ENCODE measurements around the gene HPS5.

HPS5 gene

DNA sequence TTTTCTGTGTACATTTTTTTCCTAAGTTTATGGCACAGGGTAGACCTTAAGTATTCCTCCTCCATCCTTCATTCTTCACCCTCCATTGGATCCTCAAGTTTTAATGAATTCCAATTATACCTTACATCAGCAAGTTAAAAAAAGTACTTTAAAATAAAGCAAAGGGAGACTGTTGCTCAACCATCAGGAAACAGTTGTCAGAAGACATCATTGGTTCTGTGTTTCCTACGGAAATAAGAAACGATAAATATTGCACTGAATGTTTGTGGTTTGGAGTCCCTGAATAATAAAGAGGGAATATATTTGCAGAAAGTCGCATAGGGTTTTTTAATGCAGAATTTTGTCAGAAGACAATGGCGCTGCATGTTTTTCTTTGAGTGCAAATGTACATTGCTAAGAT is 44.3 kb upstream of the HPS5 start:
- in situ Hi-C loops (cut with HindIII; ENCODE audit: low sequenced_read_pairs): no loop called here
- H3K4me3 ChIP-seq (ENCODE audit: low read depth, low read length): no peak overlapping the region
- TF ChIP-seq, protein P1, sequence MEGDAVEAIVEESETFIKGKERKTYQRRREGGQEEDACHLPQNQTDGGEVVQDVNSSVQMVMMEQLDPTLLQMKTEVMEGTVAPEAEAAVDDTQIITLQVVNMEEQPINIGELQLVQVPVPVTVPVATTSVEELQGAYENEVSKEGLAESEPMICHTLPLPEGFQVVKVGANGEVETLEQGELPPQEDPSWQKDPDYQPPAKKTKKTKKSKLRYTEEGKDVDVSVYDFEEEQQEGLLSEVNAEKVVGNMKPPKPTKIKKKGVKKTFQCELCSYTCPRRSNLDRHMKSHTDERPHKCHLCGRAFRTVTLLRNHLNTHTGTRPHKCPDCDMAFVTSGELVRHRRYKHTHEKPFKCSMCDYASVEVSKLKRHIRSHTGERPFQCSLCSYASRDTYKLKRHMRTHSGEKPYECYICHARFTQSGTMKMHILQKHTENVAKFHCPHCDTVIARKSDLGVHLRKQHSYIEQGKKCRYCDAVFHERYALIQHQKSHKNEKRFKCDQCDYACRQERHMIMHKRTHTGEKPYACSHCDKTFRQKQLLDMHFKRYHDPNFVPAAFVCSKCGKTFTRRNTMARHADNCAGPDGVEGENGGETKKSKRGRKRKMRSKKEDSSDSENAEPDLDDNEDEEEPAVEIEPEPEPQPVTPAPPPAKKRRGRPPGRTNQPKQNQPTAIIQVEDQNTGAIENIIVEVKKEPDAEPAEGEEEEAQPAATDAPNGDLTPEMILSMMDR (IDR thresholded peaks at IDR 0.05; ENCODE audit: low read depth, low read length): no peak
- DNase-seq (ENCODE audit: low read depth, low spot score): no peak

DNA sequence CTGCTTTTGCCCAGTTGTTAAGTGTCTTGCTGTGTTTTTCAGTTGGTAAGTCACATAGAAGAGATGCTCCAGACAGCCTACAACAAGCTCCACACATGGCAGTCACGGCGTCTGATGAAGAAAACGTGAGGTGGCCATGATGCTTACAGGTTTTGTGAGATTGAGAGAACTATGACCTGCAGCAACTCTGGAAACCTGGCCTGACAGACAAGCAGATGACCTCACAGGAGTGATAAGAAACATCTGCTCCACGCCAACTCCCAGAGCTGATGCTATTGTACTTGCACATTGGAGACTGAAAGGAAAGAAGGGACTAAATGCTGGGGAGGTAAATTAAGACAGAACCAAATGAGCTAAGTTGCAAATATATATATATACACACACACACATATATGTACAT is 43.8 kb upstream of the HPS5 start:
- TF ChIP-seq, protein P1 (IDR thresholded peaks at IDR 0.05; ENCODE audit: low read depth, low read length): no peak
- in situ Hi-C loops (cut with HindIII; ENCODE audit: low sequenced_read_pairs): no loop called here
- H3K4me3 ChIP-seq (ENCODE audit: low read depth, low read length): no peak overlapping the region
- DNase-seq (ENCODE audit: low read depth, low spot score): no peak

DNA sequence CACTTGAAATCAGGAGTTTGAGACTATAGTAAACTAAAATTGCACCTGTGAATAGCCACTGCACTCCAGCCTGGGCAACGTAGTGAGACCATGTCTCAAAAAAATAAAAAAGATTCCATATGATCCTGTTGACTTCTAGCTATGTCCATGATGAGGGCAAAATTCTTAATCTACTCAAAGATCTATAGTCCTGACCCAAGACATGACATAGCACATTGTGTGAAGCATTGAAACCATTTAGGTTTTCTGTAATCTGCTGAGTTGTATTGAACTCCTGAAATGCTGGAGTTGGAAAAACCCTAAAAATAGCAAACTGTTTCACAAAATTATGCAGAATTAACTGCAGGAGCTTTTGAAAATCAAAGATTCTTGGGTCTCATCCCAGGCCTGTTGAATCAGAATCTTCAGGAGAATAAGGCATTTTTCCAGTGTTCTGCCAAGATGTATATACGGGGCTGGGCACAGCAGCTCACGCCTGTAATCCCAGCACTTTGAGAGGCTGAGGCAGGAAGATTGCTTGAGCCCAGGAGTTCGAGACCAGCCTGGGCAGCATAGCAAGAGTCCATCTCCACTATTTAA is 42.6 kb upstream of the HPS5 start:
- H3K4me3 ChIP-seq (ENCODE audit: low read depth, low read length): no peak overlapping the region
- TF ChIP-seq, protein P1 (IDR thresholded peaks at IDR 0.05; ENCODE audit: low read depth, low read length): no peak
- in situ Hi-C loops (cut with HindIII; ENCODE audit: low sequenced_read_pairs): no loop called here
- DNase-seq (ENCODE audit: low read depth, low spot score): no peak

DNA sequence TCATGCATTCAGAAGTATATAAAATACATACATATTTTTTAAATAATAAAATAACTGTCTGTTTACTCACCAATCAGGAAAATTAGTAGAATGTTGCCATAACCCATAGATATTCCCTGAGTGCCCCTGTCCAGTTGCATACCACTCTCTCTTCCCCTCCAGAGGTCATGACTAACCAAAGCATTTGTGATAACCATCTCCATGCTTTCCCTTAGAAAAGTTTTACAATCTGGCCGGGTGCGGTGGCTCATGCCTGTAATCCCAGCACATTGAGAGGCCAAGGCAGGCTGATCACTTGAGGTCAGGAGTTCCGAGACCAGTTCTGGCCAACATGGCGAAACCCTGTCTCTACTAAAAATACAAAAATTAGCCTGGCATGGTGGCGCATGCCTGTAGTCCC is 39.2 kb upstream of the HPS5 start:
- TF ChIP-seq, protein P1 (IDR thresholded peaks at IDR 0.05; ENCODE audit: low read depth, low read length): no peak
- no peak for DNase-seq (ENCODE audit: low read depth, low spot score)
- in situ Hi-C loops (cut with HindIII; ENCODE audit: low sequenced_read_pairs): no loop called here
- no peak overlapping the region for H3K4me3 ChIP-seq (ENCODE audit: low read depth, low read length)

DNA sequence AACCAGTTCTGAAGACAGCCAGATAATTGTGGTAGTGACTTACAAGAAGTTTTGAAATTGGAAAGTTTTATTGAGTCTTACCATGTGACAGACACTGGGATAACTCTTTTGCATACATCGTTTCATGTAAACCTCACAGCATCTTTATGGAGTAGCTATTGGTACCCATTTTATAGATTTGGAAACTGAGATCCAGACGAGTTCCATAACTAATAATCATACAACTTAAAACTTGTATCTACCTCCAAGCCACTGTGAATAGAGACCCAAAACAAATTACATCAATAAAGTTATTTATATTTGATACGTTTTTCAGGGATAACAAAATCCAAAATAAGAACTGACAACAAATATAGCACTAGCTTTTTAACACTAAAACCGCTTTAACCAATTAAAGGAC is 36.7 kb upstream of the HPS5 start:
- no peak for DNase-seq (ENCODE audit: low read depth, low spot score)
- H3K4me3 ChIP-seq (ENCODE audit: low read depth, low read length): no peak overlapping the region
- TF ChIP-seq, protein P1 (IDR thresholded peaks at IDR 0.05; ENCODE audit: low read depth, low read length): no peak
- in situ Hi-C loops (cut with HindIII; ENCODE audit: low sequenced_read_pairs): no loop called here

DNA sequence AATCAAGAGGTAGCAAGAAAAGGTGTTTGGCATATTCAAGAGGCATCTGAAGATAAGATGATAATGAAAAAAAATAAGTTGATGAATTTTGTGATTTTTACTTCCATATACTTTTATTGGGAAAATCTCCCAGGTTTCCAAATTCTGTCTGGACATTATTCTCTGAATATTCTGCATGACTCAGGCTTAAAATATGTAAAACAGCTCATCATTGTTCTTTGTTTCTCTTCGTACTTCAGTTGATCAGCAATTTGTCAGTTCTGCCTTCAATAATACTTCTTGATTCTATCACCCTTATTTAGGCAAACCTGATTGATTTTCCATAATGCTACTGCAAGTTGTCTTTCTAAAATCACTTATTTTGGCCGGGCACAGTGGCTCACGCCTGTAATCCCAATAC is 30.6 kb upstream of the HPS5 start:
- DNase-seq (ENCODE audit: low read depth, low spot score): peak; percentile 13
- TF ChIP-seq, protein P1 (IDR thresholded peaks at IDR 0.05; ENCODE audit: low read depth, low read length): no peak
- in situ Hi-C loops (cut with HindIII; ENCODE audit: low sequenced_read_pairs): no loop called here
- H3K4me3 ChIP-seq (ENCODE audit: low read depth, low read length): no peak overlapping the region
